ENCODE measurements around the gene CCDC33.

DNA sequence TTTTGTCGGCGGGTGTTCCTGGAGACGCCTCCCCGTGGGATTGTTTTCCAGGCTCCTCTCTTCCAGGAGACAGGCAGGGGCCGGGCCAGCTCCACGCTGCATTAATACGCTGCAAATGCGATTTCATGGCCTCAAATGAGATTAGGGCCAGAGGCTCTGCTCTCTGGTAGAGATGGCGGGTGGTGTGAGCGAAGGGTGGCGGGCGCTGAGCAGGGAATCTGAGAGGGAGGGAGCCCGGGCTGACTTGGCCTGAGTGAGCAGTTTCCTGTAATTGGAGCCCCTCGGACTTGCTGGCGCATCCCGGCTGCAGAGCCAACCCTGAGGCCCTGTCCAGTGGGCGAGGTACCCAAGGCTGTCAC, 7.4 kb upstream of the CCDC33 start:
- TF ChIP-seq, protein P1, sequence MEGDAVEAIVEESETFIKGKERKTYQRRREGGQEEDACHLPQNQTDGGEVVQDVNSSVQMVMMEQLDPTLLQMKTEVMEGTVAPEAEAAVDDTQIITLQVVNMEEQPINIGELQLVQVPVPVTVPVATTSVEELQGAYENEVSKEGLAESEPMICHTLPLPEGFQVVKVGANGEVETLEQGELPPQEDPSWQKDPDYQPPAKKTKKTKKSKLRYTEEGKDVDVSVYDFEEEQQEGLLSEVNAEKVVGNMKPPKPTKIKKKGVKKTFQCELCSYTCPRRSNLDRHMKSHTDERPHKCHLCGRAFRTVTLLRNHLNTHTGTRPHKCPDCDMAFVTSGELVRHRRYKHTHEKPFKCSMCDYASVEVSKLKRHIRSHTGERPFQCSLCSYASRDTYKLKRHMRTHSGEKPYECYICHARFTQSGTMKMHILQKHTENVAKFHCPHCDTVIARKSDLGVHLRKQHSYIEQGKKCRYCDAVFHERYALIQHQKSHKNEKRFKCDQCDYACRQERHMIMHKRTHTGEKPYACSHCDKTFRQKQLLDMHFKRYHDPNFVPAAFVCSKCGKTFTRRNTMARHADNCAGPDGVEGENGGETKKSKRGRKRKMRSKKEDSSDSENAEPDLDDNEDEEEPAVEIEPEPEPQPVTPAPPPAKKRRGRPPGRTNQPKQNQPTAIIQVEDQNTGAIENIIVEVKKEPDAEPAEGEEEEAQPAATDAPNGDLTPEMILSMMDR (IDR thresholded peaks at IDR 0.05; ENCODE audit: insufficient read depth, low read length): no peak
- TF ChIP-seq SPI1 (IDR thresholded peaks at IDR 0.05; ENCODE audit: borderline replicate concordance, low read depth) (no peak), POLR2AphosphoS5 (IDR thresholded peaks at IDR 0.05; ENCODE audit: low read depth) (no peak), GABPA (IDR thresholded peaks at IDR 0.05; ENCODE audit: low read depth) (no peak)
- TF ChIP-seq, protein P2, sequence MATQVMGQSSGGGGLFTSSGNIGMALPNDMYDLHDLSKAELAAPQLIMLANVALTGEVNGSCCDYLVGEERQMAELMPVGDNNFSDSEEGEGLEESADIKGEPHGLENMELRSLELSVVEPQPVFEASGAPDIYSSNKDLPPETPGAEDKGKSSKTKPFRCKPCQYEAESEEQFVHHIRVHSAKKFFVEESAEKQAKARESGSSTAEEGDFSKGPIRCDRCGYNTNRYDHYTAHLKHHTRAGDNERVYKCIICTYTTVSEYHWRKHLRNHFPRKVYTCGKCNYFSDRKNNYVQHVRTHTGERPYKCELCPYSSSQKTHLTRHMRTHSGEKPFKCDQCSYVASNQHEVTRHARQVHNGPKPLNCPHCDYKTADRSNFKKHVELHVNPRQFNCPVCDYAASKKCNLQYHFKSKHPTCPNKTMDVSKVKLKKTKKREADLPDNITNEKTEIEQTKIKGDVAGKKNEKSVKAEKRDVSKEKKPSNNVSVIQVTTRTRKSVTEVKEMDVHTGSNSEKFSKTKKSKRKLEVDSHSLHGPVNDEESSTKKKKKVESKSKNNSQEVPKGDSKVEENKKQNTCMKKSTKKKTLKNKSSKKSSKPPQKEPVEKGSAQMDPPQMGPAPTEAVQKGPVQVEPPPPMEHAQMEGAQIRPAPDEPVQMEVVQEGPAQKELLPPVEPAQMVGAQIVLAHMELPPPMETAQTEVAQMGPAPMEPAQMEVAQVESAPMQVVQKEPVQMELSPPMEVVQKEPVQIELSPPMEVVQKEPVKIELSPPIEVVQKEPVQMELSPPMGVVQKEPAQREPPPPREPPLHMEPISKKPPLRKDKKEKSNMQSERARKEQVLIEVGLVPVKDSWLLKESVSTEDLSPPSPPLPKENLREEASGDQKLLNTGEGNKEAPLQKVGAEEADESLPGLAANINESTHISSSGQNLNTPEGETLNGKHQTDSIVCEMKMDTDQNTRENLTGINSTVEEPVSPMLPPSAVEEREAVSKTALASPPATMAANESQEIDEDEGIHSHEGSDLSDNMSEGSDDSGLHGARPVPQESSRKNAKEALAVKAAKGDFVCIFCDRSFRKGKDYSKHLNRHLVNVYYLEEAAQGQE (IDR thresholded peaks at IDR 0.05; ENCODE audit: insufficient replicate concordance, low read depth): no peak

Measured in HL-60 (cell line).